Kidney epithelial cell (primary cell): ENCODE measurements around the gene C1orf159. TPM values are rescaled to one million over a fixed set of nuclear protein-coding genes. Genes with fewer than 3 reads are reported as not detected.
"Not testable (repeated sequence)": the region's sequence is repeated elsewhere in the genome, so short reads cannot be mapped to it uniquely, and the experiment has no call there.

Experiments
- DNase-seq: peaks from one replicate; pipeline ENCODE4 v3.0.0-alpha.2; 2010; ENCODE audit warnings: low read depth
- H3K27me3 ChIP-seq: 2 replicates; pipeline ENCODE4 v1.6.0; 2011; ENCODE audit warnings: low read length; ENCODE audit not compliant: control insufficient read depth, insufficient read depth
- H3K36me3 ChIP-seq: 2 replicates; pipeline ENCODE4 v1.5.1; 2011; ENCODE audit warnings: low read length; ENCODE audit not compliant: control insufficient read depth, insufficient read depth
- H3K4me3 ChIP-seq: 2 replicates; pipeline ENCODE4 v1.5.1; 2011; ENCODE audit warnings: low read depth, mild to moderate bottlenecking, control low read depth, low read length
- CTCF ChIP-seq: IDR thresholded peaks from 2 replicates; pipeline ENCODE4 v1.5.1; 2011; ENCODE audit warnings: mild to moderate bottlenecking, moderate library complexity, low read length, control low read depth, inconsistent platforms; ENCODE audit not compliant: insufficient read depth, poor library complexity, severe bottlenecking
- total RNA-seq: library from RNA; depleted of rRNA; stranded (reverse); fragments of >200 nt; gene quantifications from 2 replicates; pipeline ENCODE4 v1.2.3, GENCODE V29; 2015

C1orf159 gene
- total RNA-seq, 1 donor from 2014 or later = 20.3 TPM

GRCh38 chr1:1082239-1082775 lies 33.6 kb downstream of the C1orf159 start:
- H3K4me3 ChIP-seq = no peak overlapping the region
- H3K36me3 ChIP-seq = no peaks in the 10 kb centered on the region
- no peaks in the 10 kb centered on the region for H3K27me3 ChIP-seq
- no peak for TF ChIP-seq CTCF
- DNase-seq = no peak

GRCh38 chr1:1081311-1082238 lies 34.3 kb downstream of the C1orf159 start:
- no peak for TF ChIP-seq CTCF
- DNase-seq = no peak
- no peaks in the 10 kb centered on the region for H3K36me3 ChIP-seq
- H3K27me3 ChIP-seq = no peaks in the 10 kb centered on the region
- no peak overlapping the region for H3K4me3 ChIP-seq

- no peaks in the 10 kb centered on the region for H3K27me3 ChIP-seq
Measured at GRCh38 chr1:1080951-1081310, 35.0 kb downstream of the C1orf159 start.

GRCh38 chr1:1080122-1080757 lies 35.6 kb downstream of the C1orf159 start:
- Histone ChIP-seq H3K36me3 (no peaks in the 10 kb centered on the region), H3K4me3 (no peak overlapping the region), H3K27me3 (no peaks in the 10 kb centered on the region)
- no peak for DNase-seq
- no peak for TF ChIP-seq CTCF

More at GRCh38 chr1:1080951-1081310, 35.0 kb downstream of the C1orf159 start:
- no peak overlapping the region for H3K4me3 ChIP-seq
- no peak for DNase-seq
- no peak for TF ChIP-seq CTCF
- H3K36me3 ChIP-seq = no peaks in the 10 kb centered on the region

GRCh38 chr1:1079408-1080121 lies 36.3 kb downstream of the C1orf159 start:
- no peak for TF ChIP-seq CTCF
- Histone ChIP-seq H3K4me3 (peak overlapping the region; percentile 10), H3K36me3 (no peaks in the 10 kb centered on the region), H3K27me3 (peaks cover 3% of the 10 kb centered on the region)
- peak; percentile 82 for DNase-seq

- H3K4me3 ChIP-seq, H3K36me3 ChIP-seq, DNase-seq, H3K27me3 ChIP-seq: not testable (repeated sequence)
Measured at GRCh38 chr1:1077396-1077795, 38.5 kb downstream of the C1orf159 start.
